AG08395 (cell line): ENCODE data around the gene CIBAR2.

Experiments used
- DNase-seq: peaks from one replicate; pipeline ENCODE4 v3.0.0; 2012; ENCODE audit warnings: mixed read lengths, low spot score

CIBAR2 gene

DNA sequence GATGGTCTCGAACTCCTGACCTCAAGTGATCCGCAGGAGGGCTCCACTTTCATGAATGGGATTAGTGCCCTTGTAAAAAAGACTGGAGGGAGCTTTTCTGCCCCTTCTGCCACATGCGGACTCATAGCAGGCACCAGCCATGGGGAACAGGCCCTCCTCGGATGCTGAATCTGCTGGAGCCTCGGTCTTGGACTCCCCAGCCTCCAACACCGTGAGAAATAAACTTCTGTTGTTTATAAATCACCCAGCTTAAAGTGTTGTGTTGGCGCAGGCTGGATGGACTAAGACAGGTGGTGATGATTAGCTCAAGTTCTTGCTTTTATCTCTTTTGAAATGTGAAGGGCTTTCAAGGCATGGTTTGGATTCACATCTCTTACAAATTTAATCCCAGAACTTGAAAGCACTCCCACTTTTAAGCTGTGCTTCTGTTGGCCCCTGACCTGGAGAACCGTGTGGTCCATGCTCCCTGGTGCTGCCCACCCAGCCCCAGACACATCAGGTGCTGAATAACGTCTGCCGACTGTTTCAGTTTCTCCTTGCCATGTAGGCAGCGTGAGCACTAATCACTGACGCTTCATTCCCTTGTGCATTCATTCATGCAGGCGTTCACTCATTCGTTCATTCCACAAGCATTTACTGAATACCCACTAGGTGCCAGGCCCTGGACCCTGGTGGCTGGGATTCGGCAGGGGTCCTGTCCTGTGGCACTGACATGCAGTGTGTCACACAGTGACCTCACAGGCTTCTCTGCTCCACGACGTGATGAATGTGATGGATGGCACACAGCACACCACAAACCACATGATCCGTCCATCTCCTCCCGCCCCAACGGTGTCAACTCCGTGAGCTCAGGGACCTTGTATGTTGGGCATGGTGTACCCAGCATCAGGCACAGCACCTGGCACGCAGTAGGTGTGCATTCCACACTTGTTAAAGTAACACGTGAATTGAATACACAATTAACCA, 8.9 kb downstream of the CIBAR2 start:
- DNase-seq = no peak

- no peak for DNase-seq
Measured at GRCh38 chr16:85101956-85102630, 10.2 kb downstream of the CIBAR2 start.

DNA sequence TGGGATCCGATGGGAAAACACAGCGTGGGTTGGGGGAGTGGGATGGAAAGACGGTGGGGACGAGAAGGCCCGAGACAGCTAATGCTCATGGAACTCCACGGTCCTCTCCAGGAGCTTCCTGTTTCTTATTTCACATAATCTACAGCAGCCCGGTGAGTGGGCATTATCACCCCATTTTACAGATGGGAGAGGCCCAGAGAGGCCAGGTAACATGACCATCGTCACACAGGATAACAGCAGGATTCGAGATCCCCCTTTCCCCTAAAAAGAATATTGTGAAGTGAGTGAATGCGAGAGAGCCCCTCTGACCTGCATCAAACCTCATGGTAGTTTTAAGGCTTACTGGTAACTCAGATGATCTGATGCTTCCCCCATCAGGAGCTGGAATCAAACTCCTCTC, 12.0 kb downstream of the CIBAR2 start:
- DNase-seq = no peak

DNA sequence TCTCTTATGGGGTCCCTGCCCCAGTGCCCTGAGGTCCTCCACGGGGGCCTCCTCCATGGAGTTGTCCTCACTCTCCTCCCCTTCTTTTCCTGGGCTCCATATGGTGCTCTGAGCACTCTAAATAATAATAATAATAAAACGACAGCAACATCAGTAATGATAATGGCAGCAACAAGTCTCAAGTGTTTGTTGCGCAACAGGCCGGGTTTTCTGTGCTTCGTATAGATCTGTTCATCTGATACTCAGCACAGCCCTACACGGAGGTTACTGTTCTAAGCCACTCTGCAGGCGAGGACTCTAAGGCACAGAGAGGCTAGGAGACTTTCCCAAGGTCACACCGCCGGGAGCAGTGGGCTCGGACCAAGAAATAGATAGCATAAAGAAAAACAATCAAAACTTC, 13.7 kb downstream of the CIBAR2 start:
- no peak for DNase-seq

DNA sequence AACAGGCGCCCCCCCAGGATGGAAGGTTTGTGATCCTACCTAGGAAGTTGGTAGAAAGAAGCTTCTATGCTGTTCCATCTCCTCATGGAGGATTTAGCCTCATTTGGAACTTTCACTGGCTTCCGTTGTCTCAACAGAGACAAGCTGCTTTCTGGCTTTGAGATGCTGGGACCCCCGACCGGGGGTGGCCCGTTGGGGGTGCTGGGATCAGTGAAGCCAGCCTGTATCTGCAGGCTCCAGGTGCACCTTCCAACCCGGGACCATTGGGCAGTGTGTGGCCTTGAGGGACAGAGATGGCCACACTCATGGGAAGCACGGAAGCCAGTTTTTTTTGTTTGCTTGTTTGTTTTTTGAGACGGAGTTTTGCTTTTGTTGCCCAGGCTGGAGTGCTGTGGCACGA, 15.4 kb downstream of the CIBAR2 start:
- DNase-seq = no peak

DNA sequence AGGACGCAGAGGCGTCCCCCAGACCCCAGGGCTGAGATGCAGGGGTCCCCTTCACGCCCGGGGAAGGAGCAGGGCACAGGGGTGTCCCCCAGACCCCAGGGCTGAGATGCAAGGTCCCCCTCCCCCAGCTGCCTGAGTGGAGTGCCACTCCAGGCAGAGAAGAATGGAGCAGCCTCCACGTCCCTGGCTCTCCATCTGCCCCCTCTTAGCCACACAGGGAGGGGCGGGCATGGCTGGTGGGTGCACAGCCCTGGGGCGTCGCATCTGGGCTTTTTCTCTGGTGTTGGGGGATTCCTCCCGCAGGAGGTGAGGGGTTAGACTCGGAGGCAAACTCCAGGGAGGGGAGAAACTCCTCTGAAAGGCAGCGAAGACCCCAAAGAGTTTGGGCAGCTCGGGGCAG, 17.5 kb downstream of the CIBAR2 start:
- no peak for DNase-seq

- DNase-seq = no peak
Measured at GRCh38 chr16:85094176-85094805, 18.0 kb downstream of the CIBAR2 start.

GRCh38 chr16:85093705-85094104, 18.6 kb downstream of the CIBAR2 start:
- no peak for DNase-seq

- no peak for DNase-seq
Measured at GRCh38 chr16:85092851-85093250, 19.4 kb downstream of the CIBAR2 start.

DNA sequence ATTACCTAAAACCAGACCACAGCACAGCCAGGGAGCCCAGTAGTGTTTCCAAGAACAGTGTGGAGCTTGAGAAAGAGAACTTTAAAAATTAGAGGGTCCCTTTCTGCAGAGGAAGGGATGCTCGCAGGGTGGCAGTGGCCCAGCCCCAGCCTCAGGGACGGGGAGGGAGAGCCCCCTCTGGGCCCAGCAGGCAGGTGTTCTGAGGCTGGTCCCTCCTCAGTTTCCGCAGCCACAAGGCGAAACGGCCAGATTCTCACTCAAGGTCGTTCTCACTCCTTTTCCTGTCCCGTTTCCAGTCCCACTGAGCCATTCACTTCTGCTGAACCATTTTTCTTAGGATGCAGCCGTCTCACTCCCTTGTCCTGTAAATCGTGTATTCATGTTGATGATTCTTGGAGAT, 20.0 kb downstream of the CIBAR2 start:
- DNase-seq = no peak

DNA sequence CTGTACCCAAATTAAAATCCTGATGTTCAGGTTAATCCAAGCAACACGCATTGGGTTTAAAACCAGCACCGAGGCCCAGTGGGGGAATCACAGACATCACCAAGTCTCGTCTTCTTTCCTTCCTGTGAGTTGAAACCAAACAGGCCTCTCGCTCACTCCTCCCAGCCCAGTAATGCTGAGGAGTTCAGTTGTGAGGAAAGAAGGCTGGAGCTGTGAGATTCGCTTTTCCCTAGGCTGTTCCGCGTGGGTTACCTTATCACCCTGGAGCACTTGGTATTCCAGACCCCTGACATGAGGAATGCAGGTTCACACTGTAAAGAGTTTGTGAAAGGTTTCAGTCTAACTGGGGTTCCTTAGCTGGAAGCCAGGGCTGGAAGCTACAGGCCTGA, 20.8 kb downstream of the CIBAR2 start:
- no peak for DNase-seq

- DNase-seq = no peak
Measured at GRCh38 chr16:85090873-85091521, 21.3 kb downstream of the CIBAR2 start.

GRCh38 chr16:85090181-85090580, 22.1 kb downstream of the CIBAR2 start:
- DNase-seq = no peak

GRCh38 chr16:85089525-85089924, 22.7 kb downstream of the CIBAR2 start:
- DNase-seq = peak; percentile 56

- no peak for DNase-seq
Measured at GRCh38 chr16:85088570-85089199, 23.6 kb downstream of the CIBAR2 start.

DNA sequence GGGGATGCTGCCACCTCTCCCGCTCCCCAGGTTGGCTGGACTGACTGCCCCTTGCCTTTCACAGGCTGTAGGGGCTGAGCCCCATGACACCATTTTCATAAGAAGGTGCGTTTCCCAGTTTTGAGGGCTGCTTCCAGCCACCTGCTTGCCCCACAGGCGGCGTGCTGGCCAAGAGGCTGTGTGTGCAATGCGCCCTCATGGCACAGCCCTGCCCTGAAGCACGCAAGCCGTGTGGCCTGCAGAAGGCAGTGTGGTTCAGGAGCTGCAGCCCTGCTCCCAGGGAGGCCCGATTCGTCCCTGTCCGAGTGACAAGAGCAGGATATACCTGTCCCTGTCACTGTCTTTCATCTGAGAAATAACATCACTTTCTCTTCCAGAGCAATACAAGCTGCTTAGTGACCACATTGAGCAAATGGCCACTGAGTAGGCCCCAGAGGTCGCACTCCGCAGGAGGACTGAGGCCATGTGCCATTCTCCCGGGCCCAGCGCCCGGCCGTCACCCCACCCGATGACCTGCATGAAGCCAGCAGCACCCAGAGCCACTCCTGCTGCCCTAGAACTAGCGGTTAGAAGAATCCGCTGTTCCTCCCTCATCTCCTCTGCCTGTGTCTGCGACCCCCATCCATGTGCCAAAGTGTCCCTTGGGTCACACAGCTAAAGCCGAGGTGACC, 24.2 kb downstream of the CIBAR2 start:
- no peak for DNase-seq

DNA sequence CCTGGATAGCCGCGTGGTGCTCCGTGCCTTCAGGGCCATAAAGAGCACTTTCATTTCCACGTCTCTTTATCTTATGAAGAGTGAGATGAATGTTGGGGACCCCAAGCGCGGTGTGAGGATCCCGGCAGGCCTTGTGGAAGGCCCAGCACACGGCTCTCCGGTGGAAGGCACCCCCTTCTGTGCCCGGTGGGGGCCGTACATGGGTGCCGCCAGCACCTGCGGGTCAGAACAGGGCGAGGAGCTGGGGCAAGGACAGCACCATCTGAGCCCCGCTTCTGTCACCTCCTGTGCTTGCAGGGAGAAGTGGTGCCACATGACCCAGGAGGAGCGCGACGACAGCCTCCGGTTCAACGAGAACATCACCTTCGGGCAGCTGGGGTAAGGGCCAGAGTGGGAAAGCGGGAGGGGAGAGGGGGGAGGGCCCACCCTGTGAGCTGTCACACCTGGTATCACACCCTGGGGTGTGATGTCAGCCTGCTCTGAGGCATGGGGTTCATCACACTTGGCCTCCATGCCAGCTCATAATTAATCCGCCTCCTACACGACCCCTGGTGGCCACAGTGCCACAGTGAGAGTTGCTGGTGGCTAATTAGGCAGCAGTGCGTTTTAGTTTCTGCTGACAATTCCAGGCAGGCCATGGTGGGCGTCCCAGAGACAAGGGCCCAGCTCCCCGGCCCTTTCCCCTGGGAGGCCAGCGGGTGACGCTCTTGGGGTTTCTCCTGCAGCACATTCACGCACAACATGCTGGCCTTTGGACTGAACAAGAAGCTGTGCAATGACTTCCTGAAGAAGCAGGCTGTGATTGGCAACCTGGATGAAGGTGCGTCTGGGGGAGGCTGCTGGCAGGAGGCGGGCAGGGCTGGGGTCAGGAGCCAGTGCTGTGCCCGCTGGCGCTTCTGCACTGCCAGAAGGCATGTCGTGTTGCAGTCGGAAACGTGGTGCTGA, 25.7 kb downstream of the CIBAR2 start:
- DNase-seq = peak; percentile 91

GRCh38 chr16:85085721-85086120, 26.6 kb downstream of the CIBAR2 start:
- DNase-seq = no peak

- no peak for DNase-seq
Measured at GRCh38 chr16:85084841-85085510, 27.3 kb downstream of the CIBAR2 start.
